Eye (tissue), 1 donor: ENCODE data around the gene DIP2C.
"Not testable (repeated sequence)": the region's sequence is repeated elsewhere in the genome, so short reads cannot be mapped to it uniquely, and the experiment has no call there.

Source experiments
- DNase-seq: peaks from one replicate; pipeline ENCODE4 v3.0.0-alpha.2; 2015

The DIP2C gene

DNA sequence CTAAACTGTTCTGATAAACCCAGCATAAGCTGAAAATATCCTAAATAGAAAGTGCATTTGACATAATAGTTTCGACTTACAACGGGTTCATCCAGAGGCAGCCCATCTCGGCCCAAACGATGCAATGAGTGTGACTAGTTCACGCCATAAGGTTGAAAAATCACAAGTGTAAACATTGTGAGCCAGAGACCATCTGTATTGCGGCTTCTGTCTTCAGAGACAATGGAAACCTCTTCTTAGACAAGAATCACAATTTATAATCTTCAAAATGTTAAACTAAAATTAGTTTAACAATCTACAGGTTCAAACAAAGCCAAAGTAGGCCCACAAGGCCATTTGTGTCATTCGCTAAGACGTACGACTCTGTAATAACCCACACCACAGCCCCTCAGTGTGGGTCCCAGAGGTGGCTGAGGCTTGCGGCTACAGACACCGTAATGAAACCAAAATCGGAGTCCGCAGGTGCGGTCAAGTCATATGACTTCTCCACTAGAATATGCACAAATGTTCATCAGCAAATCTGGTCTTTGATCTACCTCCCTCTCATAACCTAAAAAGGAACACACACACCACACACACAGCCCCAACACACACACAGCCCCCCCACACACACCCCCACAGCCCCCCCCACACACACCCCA, 81.8 kb downstream of the DIP2C start:
- no peak for DNase-seq

DNA sequence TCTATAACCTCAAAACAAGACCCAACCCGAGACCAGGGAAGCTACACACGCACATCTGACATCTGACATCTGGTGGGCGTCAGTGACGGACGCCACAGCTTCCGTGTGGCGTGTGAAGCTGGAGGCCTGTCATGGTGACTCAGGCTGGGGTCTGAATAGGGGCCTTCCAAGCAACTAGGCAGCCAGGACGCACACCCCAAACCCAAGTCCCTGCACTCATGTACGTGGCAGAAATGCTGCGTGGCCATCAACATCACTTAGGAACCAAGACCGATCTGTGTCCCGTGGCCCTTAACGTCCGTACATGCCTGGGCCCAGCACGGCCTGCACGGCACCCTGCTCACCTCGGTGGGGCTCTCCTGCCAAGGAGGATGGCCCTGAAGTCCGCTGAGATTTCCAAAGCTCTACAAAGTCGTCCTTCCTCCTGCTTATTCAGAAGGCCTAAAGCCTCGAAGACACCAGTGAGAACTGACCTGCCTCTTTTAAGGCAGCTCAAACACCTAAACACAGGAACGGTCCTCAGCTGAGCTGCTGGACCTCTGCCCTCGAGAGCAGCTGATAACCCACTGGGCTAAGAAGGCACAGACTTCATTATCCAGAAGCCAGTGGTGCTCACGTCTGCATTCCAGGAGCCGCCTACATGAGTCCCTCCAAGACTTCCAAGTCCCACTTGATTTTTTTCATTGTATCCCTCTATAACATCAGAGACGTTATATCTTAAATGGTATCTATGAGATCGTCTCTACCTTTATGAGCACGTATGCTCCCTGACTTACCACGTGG, 82.5 kb downstream of the DIP2C start:
- no peak for DNase-seq

DNA sequence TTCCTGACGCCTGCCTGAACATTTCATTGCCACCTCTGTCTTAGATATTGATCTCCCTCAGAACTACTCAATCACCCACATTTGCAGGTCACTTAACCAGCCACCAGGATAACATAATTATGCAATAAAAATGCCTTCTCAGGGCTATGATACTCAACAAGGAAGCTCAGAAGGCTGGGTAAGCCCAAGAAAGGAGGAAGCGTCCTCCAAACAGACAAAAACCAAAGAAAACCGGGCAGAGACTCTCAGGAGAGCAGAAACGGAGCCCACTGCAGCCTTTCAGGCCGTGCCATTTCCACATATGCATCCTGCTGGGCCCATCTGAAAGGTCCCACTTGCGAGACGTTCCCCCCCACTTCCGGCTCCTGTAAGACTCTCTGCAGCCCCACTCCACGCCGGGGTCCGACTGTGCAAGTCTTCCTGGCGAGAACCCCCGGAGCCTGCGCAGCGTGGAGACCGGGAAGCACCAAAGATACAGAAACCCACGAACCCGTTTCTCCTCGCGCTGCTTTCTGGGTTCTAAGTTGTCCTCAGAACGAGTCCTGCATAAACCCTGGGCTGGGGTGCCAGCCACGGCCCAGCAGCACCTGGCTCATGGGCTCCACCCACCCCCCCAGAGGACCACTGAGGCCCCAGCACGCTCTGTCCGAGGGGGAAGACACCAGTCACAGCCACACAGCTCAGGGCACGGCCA, 83.7 kb downstream of the DIP2C start:
- DNase-seq = no peak

DNA sequence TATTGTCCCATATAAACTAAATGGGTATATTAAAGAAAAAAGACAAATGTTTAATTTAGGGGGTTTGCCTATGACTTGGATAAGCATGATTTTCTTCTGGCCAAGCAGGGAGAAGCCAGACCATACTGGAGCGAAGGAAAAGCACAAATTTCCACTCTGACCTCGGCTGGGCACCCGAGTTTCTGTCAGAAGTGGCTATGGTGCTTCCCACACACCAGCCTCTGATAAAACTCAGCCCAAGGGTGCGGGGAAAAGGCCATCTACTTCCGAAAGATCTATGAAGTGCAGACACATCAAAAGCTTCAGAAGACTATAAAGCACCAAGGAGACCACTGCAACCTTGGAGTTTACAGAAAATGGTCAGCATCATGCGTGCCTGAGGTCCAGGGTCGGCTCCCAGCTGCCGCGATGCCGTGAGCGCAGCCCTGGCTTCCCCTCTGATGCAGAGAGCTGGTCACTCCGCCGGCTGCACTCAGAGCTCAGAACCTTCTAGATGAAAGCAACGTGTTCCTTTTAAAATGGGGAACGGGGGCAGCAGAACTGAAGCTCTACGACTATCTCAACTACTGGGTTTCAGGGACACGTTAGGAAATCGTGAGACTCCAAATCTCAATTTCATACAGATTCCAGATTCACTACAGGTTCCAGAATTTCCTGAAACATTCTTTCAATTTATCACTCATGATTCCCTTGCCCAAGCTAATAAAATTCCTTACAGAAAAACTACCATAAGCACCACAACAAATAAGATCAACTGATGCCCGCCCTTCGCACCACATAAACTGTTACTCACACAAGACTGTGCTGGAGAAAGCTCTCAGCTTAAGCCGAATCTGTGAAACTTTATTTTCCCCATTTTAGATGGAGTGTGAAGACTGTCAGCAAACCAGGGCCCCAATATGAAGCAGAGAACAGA, 84.5 kb downstream of the DIP2C start:
- no peak for DNase-seq

- DNase-seq = no peak
These were observed 85.7 kb downstream of the DIP2C start for GRCh38 chr10:603745-604144.

- DNase-seq = no peak
These were observed 87.0 kb downstream of the DIP2C start for GRCh38 chr10:602391-603005.

DNA sequence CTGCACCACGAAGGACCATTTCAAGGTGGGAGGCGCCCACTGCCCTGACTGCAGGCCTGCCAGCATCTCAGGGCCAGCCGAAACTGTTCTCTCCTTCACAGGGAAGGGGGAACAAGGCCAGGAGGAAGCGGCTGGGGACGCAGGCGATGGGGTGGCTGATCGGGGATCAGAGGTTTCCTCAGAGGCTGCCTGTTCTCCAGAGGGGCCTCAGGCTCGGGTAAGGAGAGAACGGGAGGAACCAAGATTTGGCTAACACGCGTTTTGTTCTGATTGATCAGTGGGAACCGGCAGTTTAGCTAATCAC, 87.9 kb downstream of the DIP2C start:
- no peak for DNase-seq

- no peak for DNase-seq
These were observed 88.4 kb downstream of the DIP2C start for GRCh38 chr10:600876-601659.

DNA sequence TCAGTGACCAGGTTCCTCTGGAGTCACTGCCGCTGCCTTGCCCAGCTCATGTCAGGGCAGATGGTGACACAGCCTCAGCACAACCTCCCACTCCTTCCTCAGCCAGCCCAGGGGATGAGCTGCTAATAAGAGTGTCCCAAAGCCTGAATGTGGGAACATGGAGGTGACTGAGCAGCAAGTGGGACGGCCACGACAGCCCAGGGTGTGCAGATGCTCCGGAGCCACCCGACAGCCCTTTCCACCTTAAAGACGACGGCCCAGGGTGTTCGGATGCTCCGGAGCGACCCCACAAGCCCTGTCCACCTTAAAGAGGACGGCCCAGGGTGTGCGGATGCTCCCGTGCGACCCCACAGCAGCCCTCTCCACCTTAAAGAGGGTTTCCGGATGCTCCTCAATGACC, 89.2 kb downstream of the DIP2C start:
- DNase-seq = no peak

DNA sequence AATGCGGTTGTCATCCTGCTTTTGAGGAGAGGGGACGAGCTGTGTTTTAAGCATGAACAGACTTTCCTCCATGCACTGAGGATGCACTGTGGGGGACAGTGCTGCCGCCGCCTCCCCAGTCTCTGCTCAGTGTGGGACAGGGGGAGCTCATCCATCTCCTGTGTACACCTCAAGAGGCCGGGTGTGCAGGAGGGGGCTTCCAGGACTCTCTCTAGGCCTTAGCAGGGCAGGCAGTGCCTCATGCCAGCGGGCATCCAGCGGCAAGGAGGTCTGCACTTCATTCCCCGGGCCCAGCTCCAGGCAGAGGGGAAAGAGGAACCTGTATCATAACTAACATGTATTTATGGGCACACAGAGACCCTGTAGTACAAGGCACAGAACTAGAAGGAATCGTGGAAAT, 89.7 kb downstream of the DIP2C start:
- no peak for DNase-seq

- DNase-seq = peak; percentile 58
These were observed 90.9 kb downstream of the DIP2C start for GRCh38 chr10:598415-599170.

DNA sequence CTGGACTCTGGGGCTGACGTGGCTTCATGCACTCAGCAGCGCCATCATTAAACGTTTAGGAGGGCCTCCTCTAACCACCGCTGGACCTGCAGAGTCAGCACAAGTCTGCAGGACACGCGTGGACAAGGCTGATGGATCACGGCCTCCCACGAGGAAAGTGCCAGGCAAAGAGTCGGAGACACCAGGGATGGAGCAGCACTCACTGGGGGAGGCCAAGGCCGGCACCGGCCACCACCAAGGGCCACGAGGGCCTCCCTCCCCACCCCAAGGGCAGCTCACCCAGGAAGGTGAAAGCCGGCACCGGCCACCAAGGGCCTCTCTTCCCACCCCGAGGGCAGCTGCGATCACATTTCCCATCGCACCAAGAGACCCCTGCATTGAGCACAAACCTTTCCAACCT, 91.5 kb downstream of the DIP2C start:
- DNase-seq = no peak

- DNase-seq = no peak
These were observed 92.6 kb downstream of the DIP2C start for GRCh38 chr10:596725-597345.

GRCh38 chr10:596131-596530, 93.3 kb downstream of the DIP2C start:
- DNase-seq = not testable (repeated sequence)

- DNase-seq = no peak
These were observed 94.0 kb downstream of the DIP2C start for GRCh38 chr10:595473-595872.

DNA sequence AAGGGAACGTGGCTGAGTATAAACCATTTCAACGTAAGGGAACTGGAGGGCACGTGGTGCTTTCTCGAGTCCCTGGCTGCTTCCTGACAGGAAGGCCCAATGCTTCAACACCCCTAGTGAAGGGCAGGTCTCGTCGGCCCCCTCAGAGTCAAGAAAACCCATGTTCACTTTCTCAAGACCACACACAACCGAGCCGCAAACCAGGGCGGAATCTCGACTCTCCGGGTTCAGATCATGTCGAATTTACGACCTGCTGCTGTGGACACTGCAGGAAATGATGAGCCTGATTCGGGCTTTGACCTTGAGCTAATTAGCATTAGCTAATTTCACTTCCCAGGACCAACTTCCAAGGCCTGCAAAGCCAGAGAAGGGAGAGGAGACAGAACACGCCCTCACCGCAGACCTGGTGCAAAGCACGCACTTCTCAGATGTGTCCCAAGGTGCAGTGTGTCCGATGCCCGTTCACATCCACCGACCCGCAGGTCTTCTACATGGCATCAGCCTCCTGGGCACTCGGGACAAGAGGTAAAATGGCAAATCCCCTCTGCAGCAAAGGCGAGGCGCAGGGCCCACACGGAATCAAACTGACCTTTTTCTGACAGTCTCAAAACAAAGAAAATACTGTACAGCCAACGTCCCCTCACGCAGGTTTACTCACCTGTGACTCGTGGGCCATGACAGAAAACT, 94.7 kb downstream of the DIP2C start:
- DNase-seq = no peak

DNA sequence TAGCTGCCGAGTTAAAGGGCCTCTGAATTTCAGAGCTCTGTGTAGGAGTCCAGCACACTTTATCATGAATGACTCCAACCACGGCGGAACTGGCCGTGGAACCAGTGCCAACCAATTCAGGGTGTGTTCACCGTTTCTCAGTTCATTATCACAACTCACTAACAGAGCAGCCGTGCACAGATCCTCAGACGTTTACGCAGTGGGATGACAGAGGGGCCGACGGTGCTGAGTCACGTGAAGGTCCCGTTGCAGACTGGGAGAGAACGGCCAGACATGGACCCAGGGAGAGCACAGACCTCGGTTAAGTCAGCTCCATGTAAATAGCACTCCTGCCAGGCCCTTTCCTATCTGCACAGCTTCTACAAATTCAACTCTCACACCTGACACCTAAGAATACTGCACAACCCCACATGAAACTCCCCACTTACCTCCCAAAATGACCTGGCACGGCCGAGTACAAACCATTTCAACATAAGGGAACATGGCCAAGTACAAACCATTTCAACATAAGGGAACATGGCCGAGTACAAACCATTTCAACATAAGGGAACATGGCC, 95.5 kb downstream of the DIP2C start:
- DNase-seq = no peak

DNA sequence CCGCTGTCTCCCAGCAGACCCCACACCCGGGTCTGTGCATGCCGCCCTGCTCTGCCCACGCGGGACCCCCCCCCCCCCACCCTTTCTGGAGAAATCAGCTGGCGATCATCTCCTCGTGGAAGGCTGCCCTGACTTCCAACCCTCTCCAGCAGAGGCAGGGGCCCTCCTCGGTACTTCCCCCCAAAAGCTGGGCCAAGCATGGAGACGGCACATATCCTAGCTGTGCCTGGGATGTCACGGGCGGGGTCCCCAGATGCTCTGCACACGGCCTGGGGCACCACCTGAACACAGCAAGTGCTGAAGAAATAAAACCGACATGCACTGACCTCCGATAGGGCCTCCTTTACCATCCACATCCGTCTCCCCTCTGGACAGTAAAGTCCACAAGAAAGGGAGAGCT, 96.0 kb downstream of the DIP2C start:
- DNase-seq = no peak

DNA sequence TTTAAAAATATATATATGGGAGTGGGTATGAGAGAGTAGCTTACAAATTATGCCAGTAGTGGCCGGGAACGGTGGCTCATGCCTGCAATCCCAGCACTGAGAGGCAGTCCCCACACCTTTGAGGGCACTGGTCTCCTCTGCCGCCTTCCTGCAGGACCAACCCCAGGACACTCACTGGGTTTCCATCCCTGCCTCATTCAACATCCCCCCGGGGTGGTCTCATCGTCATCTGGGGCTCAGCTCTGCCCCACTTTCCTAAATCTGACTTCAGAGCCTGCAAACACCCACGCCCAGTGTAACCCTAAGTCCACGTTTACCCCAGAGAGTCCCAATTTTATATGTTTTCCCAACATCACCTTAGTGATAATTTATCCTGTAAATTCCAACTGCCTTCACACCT, 96.5 kb downstream of the DIP2C start:
- DNase-seq = no peak

DNA sequence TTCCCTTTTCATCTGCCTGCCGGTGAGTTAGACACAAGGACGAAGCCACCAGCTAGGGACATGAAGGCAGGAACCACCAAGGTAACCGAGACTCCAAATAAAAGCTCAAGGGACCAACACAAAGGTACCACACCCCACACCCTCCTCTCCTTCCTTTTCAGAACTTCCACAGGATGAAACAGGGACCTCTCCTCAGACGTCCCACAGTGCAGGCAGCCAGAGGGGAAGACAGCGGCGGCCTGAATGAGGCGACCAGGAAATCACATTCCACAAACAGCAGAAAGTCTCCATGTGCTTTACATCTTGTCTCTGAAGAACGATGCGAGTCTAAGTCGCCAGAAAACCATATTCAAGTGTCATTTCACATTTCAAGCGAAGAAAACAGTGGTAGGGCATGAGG, 97.8 kb downstream of the DIP2C start:
- DNase-seq = no peak
